Heart right ventricle (tissue), 16 donors: ENCODE results near the gene ARHGAP6. TPM values are rescaled to one million over a fixed set of nuclear protein-coding genes. Genes with fewer than 3 reads are reported as not detected.

Experiments
- ATAC-seq, 8 donors: fragments of 200-7000 bp; cut with Tn5 transposase; one replicate each; pipeline ENCODE4 v1.9.1; 2020; ENCODE audit warnings: mild to moderate bottlenecking in 8 of 8, moderate library complexity in 8 of 8, moderate number of reproducible peaks in 1 of 8
- DNase-seq, 2 donors: peaks; one replicate each; pipeline ENCODE4 v3.0.0-alpha.2; 2020
- H3K27ac ChIP-seq, 10 donors: fragments of 200-600 bp; sonication (generic) in 2 of 10; one replicate each; pipeline versions ENCODE4 v1.5.0 to v1.8.0; 2020 to 2022; ENCODE audit warnings: mild to moderate bottlenecking in 3 of 10
- H3K27me3 ChIP-seq, 7 donors: fragments of 200-600 bp; one replicate each; pipeline ENCODE4 v1.8.0; 2021 to 2022; ENCODE audit warnings: mild to moderate bottlenecking in 2 of 7
- H3K36me3 ChIP-seq, 9 donors: fragments of 200-600 bp; sonication (generic) in 1 of 9; one replicate each; pipeline versions ENCODE4 v1.5.0 to v1.8.0; 2020 to 2022; ENCODE audit warnings: mild to moderate bottlenecking in 2 of 9
- H3K4me1 ChIP-seq, 9 donors: fragments of 200-600 bp; sonication (generic) in 1 of 9; one replicate each; pipeline versions ENCODE4 v1.5.0 to v1.8.0; 2020 to 2022; ENCODE audit warnings: mild to moderate bottlenecking in 4 of 9
- H3K4me3 ChIP-seq, 10 donors: fragments of 200-600 bp; sonication (generic) in 2 of 10; one replicate each; pipeline versions ENCODE4 v1.5.0 to v1.8.0; 2020 to 2022; ENCODE audit warnings: mild to moderate bottlenecking in 7 of 10, moderate library complexity in 2 of 10
- H3K9me3 ChIP-seq, 11 donors: fragments of 200-600 bp in 10 of 11; sonication (generic) in 2 of 11; one replicate each; pipeline versions ENCODE4 v1.5.0 to v1.8.0; 2013 to 2022; ENCODE audit warnings: mild to moderate bottlenecking in 2 of 11, control low read depth in 1 of 11, moderate library complexity in 1 of 11
- WGBS, 2 donors: extraction: QIAGEN DNeasy Blood & Tissue Kit; methylation state at CpG; one replicate each; pipeline ENCODE4 v1.1.7; 2013; ENCODE audit warnings: inconsistent platforms in 1 of 2; 5-methylcytosine and 5-hydroxymethylcytosine counted together
- intact Hi-C, 10 donors: fragments of 100-400 bp; cut with DNase I; formaldehyde crosslinking; loops; one replicate each; pipeline versions ENCODE4 v1.11.1 to v1.14.2; 2022
- polyA plus RNA-seq, 2 donors: library from polyadenylated mRNA; stranded (reverse); fragments of 200-250 nt; gene quantifications; one replicate each; pipeline ENCODE4 v1.2.3, GENCODE V29; 2013
- total RNA-seq, 10 donors: library from RNA; stranded (reverse); fragmentation: NEBNext Ultra II Directional in 3 of 10; extraction: Animal tissue kit (Norgen Biotek cat#: 25700) in 3 of 10; gene quantifications; one replicate each; pipeline versions ENCODE4 v1.2.1 to v1.2.4, GENCODE V29; 2021 to 2023
- TF ChIP-seq, protein P1 (sequence below), 9 donors: fragments of 200-600 bp; sonication (generic) in 2 of 9; IDR thresholded peaks; one replicate each; pipeline versions ENCODE4 v1.5.0 to v1.8.0; 2021 to 2022; ENCODE audit warnings: antibody characterized with exemption in 9 of 9, mild to moderate bottlenecking in 5 of 9, moderate library complexity in 1 of 9
- donor health status: Arrhythmogenic right ventricular cardiomyopathy.
- donor health status: ischemic (EF 13 %, LVEDD 7.1; RV severe dilation, severe dysfunction).
- donor health status: healthy with polysubstance abuse.
- donor health status: DM: no; HTN: yes; CAD: no.
- donor health status: DM: no; HTN: no; CAD: no.
- donor health status: ischemic (EF 25% LVEDD 6.9; RV normal size, moderate dysfunction).
- donor health status: ischemic (EF 25% LVEDD 5.7; RV mildly dilated, moderate dysfunction).
- donor health status: healthy.
- donor health status: DM: yes; HTN: yes; CAD: no.
- donor health status: Ischemic cardiomyopathy.
- donor health status: ischemic (EF 35%, LVEDD 5.7; RV mildly dilated, moderate dysfunction).
- donor health status: nonischemic (EF 11% LVEDD 7.7; RV severe dilation, severe dysfunction).
- donor health status: DM: yes; HTN: yes; CAD: no.
- donor health status: PGD.
- donor health status: ischemic (EF 29% LVEDD 5.4; RV normal size, mild dysfunction).
- donor health status: nonischemic (EF 23%, LVEDD 6.1; RV moderate dilation, normal function).

The ARHGAP6 gene
- total and polyA plus RNA-seq, 12 donors = 1.6 to 6.0 (median 2.6) TPM

DNA sequence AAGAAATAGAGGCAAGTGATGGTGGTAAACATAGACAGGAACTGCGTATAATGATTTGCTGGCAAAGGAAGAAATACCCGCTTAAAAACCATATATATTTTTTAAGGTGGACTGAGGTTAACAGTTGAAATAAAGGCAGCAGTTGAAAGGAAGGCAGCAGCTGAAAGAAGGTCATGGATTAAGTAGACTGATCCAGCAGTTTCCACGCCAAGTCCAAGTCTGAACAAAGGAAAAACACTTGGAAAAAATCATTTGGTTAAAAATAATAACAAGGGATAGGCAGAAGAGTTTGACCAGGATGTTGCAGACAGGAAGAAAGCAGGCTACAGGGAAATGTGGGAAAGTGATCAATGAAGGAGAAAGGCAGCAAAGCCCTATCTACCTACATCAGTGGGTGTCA lies 278.9 kb downstream of the ARHGAP6 start:
- 54 to 55% methylated on average over 3 of the region's 3 CpGs for WGBS, 2 donors
- Histone ChIP-seq H3K9me3 (no peaks in the 10 kb centered on the region), H3K4me1 (peaks cover 0 to 10% (median 0%) of the 10 kb centered on the region in 9 donors), H3K4me3 (no peak overlapping the region), H3K27ac (peak overlapping the region in 1 of 10 donors; percentile 53), H3K27me3 (peaks cover 0 to 3% (median 0%) of the 10 kb centered on the region in 7 donors), H3K36me3 (no peaks in the 10 kb centered on the region)
- DNase-seq (no peak), ATAC-seq (no peak)
- intact Hi-C loops = loop anchor here in 2 of 10 donors (10.0 kb wide), 2 partner anchors 118 to 242 kb away; no protein-coding TSS in a partner anchor
- TF ChIP-seq, protein P1, sequence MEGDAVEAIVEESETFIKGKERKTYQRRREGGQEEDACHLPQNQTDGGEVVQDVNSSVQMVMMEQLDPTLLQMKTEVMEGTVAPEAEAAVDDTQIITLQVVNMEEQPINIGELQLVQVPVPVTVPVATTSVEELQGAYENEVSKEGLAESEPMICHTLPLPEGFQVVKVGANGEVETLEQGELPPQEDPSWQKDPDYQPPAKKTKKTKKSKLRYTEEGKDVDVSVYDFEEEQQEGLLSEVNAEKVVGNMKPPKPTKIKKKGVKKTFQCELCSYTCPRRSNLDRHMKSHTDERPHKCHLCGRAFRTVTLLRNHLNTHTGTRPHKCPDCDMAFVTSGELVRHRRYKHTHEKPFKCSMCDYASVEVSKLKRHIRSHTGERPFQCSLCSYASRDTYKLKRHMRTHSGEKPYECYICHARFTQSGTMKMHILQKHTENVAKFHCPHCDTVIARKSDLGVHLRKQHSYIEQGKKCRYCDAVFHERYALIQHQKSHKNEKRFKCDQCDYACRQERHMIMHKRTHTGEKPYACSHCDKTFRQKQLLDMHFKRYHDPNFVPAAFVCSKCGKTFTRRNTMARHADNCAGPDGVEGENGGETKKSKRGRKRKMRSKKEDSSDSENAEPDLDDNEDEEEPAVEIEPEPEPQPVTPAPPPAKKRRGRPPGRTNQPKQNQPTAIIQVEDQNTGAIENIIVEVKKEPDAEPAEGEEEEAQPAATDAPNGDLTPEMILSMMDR (IDR thresholded peaks at IDR 0.05) = no peak

DNA sequence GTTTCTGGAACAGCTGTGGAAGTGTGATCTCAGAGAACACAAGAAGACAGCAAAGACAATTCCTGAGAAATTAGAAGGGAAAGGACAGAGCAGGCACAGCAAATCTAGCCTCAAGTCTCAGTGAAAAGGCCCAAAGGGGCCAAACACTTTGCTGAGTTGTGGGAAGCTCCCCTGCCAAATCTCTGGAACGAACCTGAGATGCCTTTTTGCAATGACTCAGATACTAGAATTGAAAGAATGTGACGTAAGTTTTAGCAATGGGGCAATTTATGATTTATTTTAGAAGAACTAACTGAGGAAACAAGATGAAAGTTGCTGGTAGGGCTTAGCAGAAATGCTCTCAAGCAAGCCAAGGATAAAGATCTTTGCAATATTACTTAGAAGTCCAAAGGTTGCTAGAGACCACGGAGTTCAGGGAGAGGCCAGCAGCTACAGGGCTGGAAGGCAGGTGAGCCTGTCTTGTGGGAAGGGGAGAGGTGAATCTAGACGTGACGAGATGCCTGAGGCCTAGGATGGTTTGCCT lies 279.7 kb downstream of the ARHGAP6 start:
- DNase-seq = no peak
- TF ChIP-seq, protein P1 (IDR thresholded peaks at IDR 0.05) = no peak
- no peak overlapping the region for H3K4me3 ChIP-seq
- intact Hi-C loops = loop anchor here in 2 of 10 donors (10.0 kb wide), 2 partner anchors 119 to 241 kb away; no protein-coding TSS in a partner anchor
- H3K27me3 ChIP-seq = peaks cover 0 to 3% (median 0%) of the 10 kb centered on the region in 7 donors
- peak overlapping the region in 2 of 10 donors; percentile 13 to 53 for H3K27ac ChIP-seq
- peak in 3 of 8 donors; percentile 17 to 71 (median 33) for ATAC-seq
- no peaks in the 10 kb centered on the region for H3K9me3 ChIP-seq
- WGBS, 2 donors = 60 to 67% methylated on average over 5 of the region's 5 CpGs
- H3K4me1 ChIP-seq = peaks cover 0 to 10% (median 0%) of the 10 kb centered on the region in 9 donors
- no peaks in the 10 kb centered on the region for H3K36me3 ChIP-seq

DNA sequence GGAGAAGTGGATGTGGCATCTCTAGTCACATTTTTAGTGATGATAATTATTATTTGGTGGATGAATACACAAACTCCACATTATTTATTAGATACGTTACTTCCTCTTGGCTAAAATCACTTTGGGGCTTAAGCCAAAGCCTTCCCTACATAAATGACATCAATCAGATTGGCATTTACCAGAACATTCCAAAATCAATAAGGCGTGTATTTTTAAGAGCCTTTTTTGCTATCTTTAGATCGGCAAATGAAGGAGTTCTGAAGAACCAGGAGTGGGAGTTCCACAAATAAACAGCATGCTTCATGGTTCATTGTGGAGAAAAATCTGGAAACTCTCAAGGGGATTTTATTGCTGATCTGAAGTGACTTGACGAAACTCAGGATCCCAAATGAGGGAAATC lies 282.8 kb downstream of the ARHGAP6 start:
- intact Hi-C loops = loop anchor here in 2 of 10 donors (5.0 to 10.0 kb wide), 3 partner anchors 61 to 238 kb away; no protein-coding TSS in a partner anchor
- DNase-seq (no peak), ATAC-seq (no peak)
- Histone ChIP-seq H3K27ac (peak overlapping the region in 1 of 10 donors; percentile 40), H3K4me1 (peaks cover 0 to 10% (median 0%) of the 10 kb centered on the region in 9 donors), H3K9me3 (no peaks in the 10 kb centered on the region), H3K36me3 (no peaks in the 10 kb centered on the region), H3K27me3 (peaks cover 0 to 3% (median 0%) of the 10 kb centered on the region in 7 donors), H3K4me3 (no peak overlapping the region)
- 60 to 67% methylated on average over 4 of the region's 4 CpGs for WGBS, 2 donors
- TF ChIP-seq, protein P1 (IDR thresholded peaks at IDR 0.05) = no peak

DNA sequence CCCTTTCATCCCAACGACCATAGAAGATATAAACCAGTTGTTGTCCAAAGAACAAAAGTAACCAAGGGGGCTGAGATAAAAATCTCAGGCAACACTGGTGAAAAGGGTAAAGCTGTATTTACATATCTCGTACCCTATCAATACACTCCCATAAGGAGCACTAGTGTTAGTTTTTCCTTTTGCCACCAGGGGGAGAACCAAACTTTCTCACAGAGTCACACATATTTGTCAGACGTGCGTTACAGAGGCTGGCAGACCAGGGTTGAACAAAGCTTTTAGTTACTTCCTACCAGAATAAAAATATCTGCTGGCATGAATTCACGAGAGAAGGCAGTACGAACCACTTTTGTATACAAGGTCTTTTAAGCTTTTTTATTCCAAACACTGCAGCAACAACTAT lies 284.3 kb downstream of the ARHGAP6 start:
- Histone ChIP-seq H3K27ac (no peak overlapping the region), H3K36me3 (no peaks in the 10 kb centered on the region), H3K27me3 (peaks cover 0 to 5% (median 0%) of the 10 kb centered on the region in 7 donors), H3K4me3 (no peak overlapping the region), H3K9me3 (no peaks in the 10 kb centered on the region), H3K4me1 (peaks cover 0 to 6% (median 0%) of the 10 kb centered on the region in 9 donors)
- intact Hi-C loops = loop anchor here in 2 of 10 donors (5.0 to 10.0 kb wide), 3 partner anchors 59 to 237 kb away; no protein-coding TSS in a partner anchor
- ATAC-seq (peak in 6 of 8 donors; percentile 52 to 87 (median 82)), DNase-seq (peak in 1 of 2 donors; percentile 40)
- WGBS, 2 donors = 2 to 11% methylated on average over 6 of the region's 6 CpGs
- TF ChIP-seq, protein P1 (IDR thresholded peaks at IDR 0.05) = peak in 8 of 9 donors; percentile 16 to 65 (median 54)
